ENCODE measurements around the gene CPT1C. TPM values are rescaled to one million over a fixed set of nuclear protein-coding genes. Genes with fewer than 3 reads are reported as not detected.
A peak's percentile ranks its signal among the peaks of the same experiment; 100 is the strongest.

CPT1C gene
- total and polyA plus RNA-seq, 2 of the 8 experiments (the other 6 are each of a cell fraction or from before 2014, with no cell fraction given): 79.6 to 91.8 TPM

DNA sequence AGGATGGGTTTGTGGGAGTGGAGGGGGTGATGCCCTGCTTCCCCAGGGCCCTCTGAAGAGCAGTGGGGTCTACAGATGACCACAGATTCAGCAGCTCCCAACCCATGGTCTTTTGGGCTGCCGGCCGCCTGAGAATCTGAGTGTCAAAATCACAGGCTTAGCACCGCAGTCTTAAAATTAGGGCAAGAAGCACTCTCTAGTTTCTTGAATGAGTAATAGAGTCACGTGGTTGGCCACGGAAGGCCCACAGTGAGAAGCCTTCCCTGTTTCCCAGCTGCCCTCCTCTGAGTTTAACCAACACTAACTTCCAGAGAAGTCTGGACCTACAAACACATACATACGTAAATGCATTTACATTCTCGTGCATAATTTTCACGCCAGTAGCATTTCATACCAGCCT lies 8.6 kb upstream of the CPT1C start:
- Histone ChIP-seq H3K79me1 (ENCODE audit: low read depth, low read length) (peaks cover 16% of the 10 kb centered on the region), H3K4me3 (ENCODE audit: extremely low read depth in 1 of 4, insufficient read depth in 2 of 4, low read depth in 3 of 4, low read length in 4 of 4) (no peak overlapping the region), H3K18ac (ENCODE audit: extremely low read depth, low read length) (no peak overlapping the region), H3K23me2 (ENCODE audit: low read depth, low read length) (peaks cover 4% of the 10 kb centered on the region), H3K79me2 (ENCODE audit: control insufficient read depth in 1 of 2, insufficient read depth in 2 of 2, low read length in 2 of 2) (peaks cover 17 to 54% of the 10 kb centered on the region in 2 experiments), H4K8ac (ENCODE audit: extremely low read depth, insufficient read depth, low read length) (peak overlapping the region; percentile 69; the same call in 1 of the 2 replicates), H3K14ac (ENCODE audit: insufficient read length) (no peak overlapping the region), H3K4me1 (replicated peaks in 1 of 4; ENCODE audit: control insufficient read depth in 3 of 4, insufficient read depth in 4 of 4, low read length in 3 of 4) (peaks cover 2 to 17% (median 12%) of the 10 kb centered on the region in 4 experiments), H3K4ac (replicated peaks; ENCODE audit: insufficient read length, low read depth, low read length) (no peak overlapping the region), H2BK5ac (ENCODE audit: low read depth, low read length) (no peak overlapping the region), H4K91ac (replicated peaks; ENCODE audit: insufficient read length, low read length) (no peak overlapping the region), H3K23ac (ENCODE audit: insufficient read length) (no peak overlapping the region), H2BK120ac (replicated peaks; ENCODE audit: low read depth, low read length) (no peak overlapping the region), H3K27ac (ENCODE audit: low read depth, low read length) (no peak overlapping the region), H3K56ac (replicated peaks; ENCODE audit: insufficient read length, low read depth, low read length) (no peak overlapping the region), H2BK12ac (ENCODE audit: low read depth, low read length) (no peak overlapping the region), H3K36me3 (ENCODE audit: control insufficient read depth in 2 of 4, insufficient read depth in 4 of 4, low read length in 3 of 4) (peaks cover 26 to 53% (median 42%) of the 10 kb centered on the region in 4 experiments), H2AFZ (ENCODE audit: low read length) (no peak overlapping the region), H3K9ac (replicated peaks in 1 of 4; ENCODE audit: extremely low read depth in 1 of 4, low read depth in 3 of 4, low read length in 3 of 4) (no peak overlapping the region), H4K5ac (ENCODE audit: insufficient read length, low read depth, low read length) (no peak overlapping the region), H2BK20ac (ENCODE audit: low read length) (no peak overlapping the region), H2BK15ac (ENCODE audit: low read length) (no peak overlapping the region), H3K27me3 (replicated peaks in 1 of 4; ENCODE audit: control insufficient read depth in 3 of 4, extremely low read depth in 1 of 4, insufficient read depth in 3 of 4, low read length in 3 of 4) (no peaks in the 10 kb centered on the region), H2AK5ac (ENCODE audit: low read depth, low read length) (no peak overlapping the region), H4K20me1 (replicated peaks in 1 of 2; ENCODE audit: control insufficient read depth in 1 of 2, insufficient read depth in 2 of 2, low read length in 2 of 2) (peaks cover 37 to 54% of the 10 kb centered on the region in 2 experiments), H3K4me2 (ENCODE audit: insufficient read depth in 1 of 2, low read depth in 2 of 2, low read length in 2 of 2) (no peak overlapping the region), H3K9me3 (ENCODE audit: insufficient read depth in 2 of 2, low read depth in 1 of 2, low read length in 1 of 2) (no peaks in the 10 kb centered on the region)
- CTCF ChIA-PET (ENCODE audit: partially characterized antibody): interaction anchor here (1.4 kb wide), 2 partner anchors 17 to 176 kb away, joined by 3 read pairs; partner anchors contain the start of genes BCL2L12 and IRF3
- POLR2A ChIA-PET (ENCODE audit: partially characterized antibody): interaction anchor here (0.6 to 8.3 kb wide), 7 partner anchors 8 to 1278 kb away, joined by 3 to 168 read pairs (median 3); partner anchors contain the start of genes ADM5 and CPT1C
- DNase-seq (ENCODE audit: low read depth in 1 of 2, low spot score in 2 of 2) (no peak), FAIRE-seq (no peak)
- WGBS, 2 experiments (ENCODE audit: extremely low coverage in 1 of 2, insufficient coverage in 1 of 2, insufficient read length in 1 of 2, insufficient replicate concordance in 2 of 2, low coverage in 1 of 2, low lambda C conversion rate in 2 of 2, missing lambda C conversion rate in 1 of 2): 97% methylated on average over 8 of the region's 8 CpGs; no CpG with 5 or more reads in 1 of the 2 experiments
- no peak for TF ChIP-seq RFX5 (IDR thresholded peaks at IDR 0.05; ENCODE audit: borderline replicate concordance, low read depth, low read length)
- TF ChIP-seq POLR2A (IDR thresholded peaks at IDR 0.05; ENCODE audit: control extremely low read depth in 1 of 2, low read depth in 2 of 2, low read length in 2 of 2): peak in 1 of 2 experiments; percentile 42; a peak in 1 of 3 replicates

Data from H1 (cell line).